Activated CD4-positive, alpha-beta T cell treated with anti-CD3 and anti-CD28 coated beads, Interleukin-2, amount 10 ng/mL, durations not matched to agents 24 days and 14 days (primary cell): ENCODE data around the gene POMZP3. TPM values are rescaled to one million over a fixed set of nuclear protein-coding genes. Genes with fewer than 3 reads are reported as not detected.
"Not testable (repeated sequence)": the region's sequence is repeated elsewhere in the genome, so short reads cannot be mapped to it uniquely, and the experiment has no call there.

ENCODE experiments used
- DNase-seq: peaks from one replicate; pipeline ENCODE4 v3.0.0; 2022
- H3K27ac Mint-ChIP-seq: one replicate; pipeline ENCODE4 v1.8.0; 2022; ENCODE audit warnings: mild to moderate bottlenecking, mixed read lengths
- H3K27me3 Mint-ChIP-seq: one replicate; pipeline ENCODE4 v1.8.0; 2022; ENCODE audit warnings: mixed read lengths
- H3K36me3 Mint-ChIP-seq: one replicate; pipeline ENCODE4 v1.8.0; 2022; ENCODE audit warnings: low read depth, mild to moderate bottlenecking, mixed read lengths
- H3K4me1 Mint-ChIP-seq: one replicate; pipeline ENCODE4 v1.8.0; 2021; ENCODE audit warnings: mixed read lengths
- H3K4me3 Mint-ChIP-seq: one replicate; pipeline ENCODE4 v1.8.0; 2022; ENCODE audit warnings: mild to moderate bottlenecking, moderate library complexity, mixed read lengths
- H3K9me3 Mint-ChIP-seq: one replicate; pipeline ENCODE4 v1.8.0; 2021; ENCODE audit warnings: mixed read lengths
- intact Hi-C: fragments of 100-400 bp; cut with micrococcal nuclease; formaldehyde crosslinking; loops from one replicate; pipeline ENCODE4 v1.15.1; 2023
- total RNA-seq: library from RNA; stranded (reverse); gene quantifications from 2 replicates; pipeline ENCODE4 v1.2.3, GENCODE V29; 2022

The POMZP3 gene
- total RNA-seq, 1 donor from 2014 or later, result 6.9 TPM

DNA sequence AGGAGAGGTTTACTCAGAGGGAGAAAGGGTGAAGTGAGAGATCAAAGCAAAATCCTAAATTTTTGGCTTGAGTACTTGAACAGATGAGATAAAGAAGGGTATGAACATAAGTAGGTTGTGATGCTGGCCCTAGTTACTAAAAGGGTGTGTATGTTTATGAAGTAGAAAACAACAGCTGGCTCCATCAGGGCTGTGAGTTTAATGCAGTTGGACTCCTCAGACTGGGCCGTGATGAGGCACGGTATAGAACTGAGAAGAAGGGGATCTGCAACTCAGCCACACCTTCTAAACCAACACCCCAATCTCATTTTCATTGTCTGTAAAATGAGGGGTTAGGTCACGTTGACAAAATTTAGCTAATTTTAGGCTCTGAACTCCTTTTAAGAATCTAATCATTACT lies 54.8 kb downstream of the POMZP3 start:
- H3K27me3 Mint-ChIP-seq, H3K4me1 Mint-ChIP-seq, H3K9me3 Mint-ChIP-seq, H3K27ac Mint-ChIP-seq, DNase-seq, intact Hi-C loops, H3K4me3 Mint-ChIP-seq: not testable (repeated sequence)
- H3K36me3 Mint-ChIP-seq, result peaks cover 12% of the 10 kb centered on the region

GRCh38 chr7:76570324-76570775 lies 56.7 kb downstream of the POMZP3 start:
- H3K9me3 Mint-ChIP-seq, DNase-seq, H3K27ac Mint-ChIP-seq, intact Hi-C loops, H3K4me1 Mint-ChIP-seq, H3K27me3 Mint-ChIP-seq, H3K4me3 Mint-ChIP-seq: not testable (repeated sequence)
- H3K36me3 Mint-ChIP-seq, result peaks cover 16% of the 10 kb centered on the region

- Mint-ChIP-seq H3K36me3 (peaks cover 19% of the 10 kb centered on the region), H3K4me1 (peaks cover 16% of the 10 kb centered on the region)
- H3K27me3 Mint-ChIP-seq, H3K4me3 Mint-ChIP-seq, DNase-seq, H3K9me3 Mint-ChIP-seq, H3K27ac Mint-ChIP-seq, intact Hi-C loops: not testable (repeated sequence)
Measured at GRCh38 chr7:76568742-76569141, 58.3 kb downstream of the POMZP3 start.

DNA sequence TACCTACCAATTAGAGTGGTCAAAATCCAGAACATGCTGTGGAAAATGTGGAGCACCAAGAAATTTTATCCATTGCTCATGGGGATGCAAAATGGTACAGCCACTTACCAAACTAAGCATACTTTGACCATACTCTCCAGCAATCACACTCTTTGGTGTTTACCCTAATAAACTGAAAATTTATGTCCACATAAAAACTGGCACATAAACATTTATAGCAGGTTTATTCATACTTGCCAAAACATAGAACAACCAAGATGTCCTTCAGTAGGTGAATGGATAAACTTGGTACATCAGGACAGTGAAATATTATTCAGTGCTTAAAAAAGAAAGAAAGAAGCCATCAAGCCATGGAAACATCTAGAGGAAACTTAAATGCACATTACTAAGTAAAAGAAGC lies 59.3 kb downstream of the POMZP3 start:
- H3K27me3 Mint-ChIP-seq, H3K4me3 Mint-ChIP-seq, H3K27ac Mint-ChIP-seq, intact Hi-C loops, DNase-seq, H3K9me3 Mint-ChIP-seq: not testable (repeated sequence)
- H3K4me1 Mint-ChIP-seq, result peaks cover 16% of the 10 kb centered on the region
- H3K36me3 Mint-ChIP-seq, result peaks cover 19% of the 10 kb centered on the region

- H3K27me3 Mint-ChIP-seq, H3K9me3 Mint-ChIP-seq, intact Hi-C loops, DNase-seq, H3K27ac Mint-ChIP-seq, H3K4me3 Mint-ChIP-seq: not testable (repeated sequence)
- H3K4me1 Mint-ChIP-seq, result peaks cover 16% of the 10 kb centered on the region
- H3K36me3 Mint-ChIP-seq, result peaks cover 18% of the 10 kb centered on the region
Measured at GRCh38 chr7:76567311-76567710, 59.8 kb downstream of the POMZP3 start.

DNA sequence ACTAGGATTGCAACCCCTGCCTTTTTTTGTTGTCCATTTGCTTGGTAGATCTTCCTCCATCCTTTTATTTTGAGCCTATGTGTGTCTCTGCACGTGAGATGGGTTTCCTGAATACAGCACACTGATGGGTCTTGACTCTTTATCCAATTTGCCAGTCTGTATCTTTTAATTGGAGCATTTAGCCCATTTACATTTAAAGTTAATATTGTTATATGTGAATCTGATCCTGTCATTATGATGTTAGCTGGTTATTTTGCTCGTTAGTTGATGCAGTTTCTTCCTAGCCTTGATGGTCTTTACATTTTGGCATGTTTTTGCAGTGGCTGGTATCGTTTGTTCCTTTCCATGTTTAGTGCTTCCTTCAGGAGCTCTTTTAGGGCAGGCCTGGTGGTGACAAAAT lies 62.1 kb downstream of the POMZP3 start:
- not testable (repeated sequence) for H3K4me3 Mint-ChIP-seq
- peaks cover 24% of the 10 kb centered on the region for H3K36me3 Mint-ChIP-seq

DNA sequence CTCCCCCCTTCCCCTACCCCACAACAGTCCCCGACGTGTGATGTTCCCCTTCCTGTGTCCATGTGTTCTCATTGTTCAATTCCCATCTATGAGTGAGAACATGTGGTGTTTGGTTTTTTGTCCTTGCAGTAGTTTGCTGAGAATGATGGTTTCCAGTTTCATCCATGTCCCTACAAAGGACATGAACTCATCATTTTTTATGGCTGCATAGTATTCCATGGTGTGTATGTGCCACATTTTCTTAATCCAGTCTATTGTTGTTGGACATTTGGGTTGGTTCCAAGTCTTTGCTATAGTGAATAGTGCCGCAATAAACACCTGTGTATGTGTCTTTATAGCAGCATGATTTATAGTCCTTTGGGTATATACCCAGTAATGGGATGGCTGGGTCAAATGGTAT lies 65.7 kb downstream of the POMZP3 start:
- Mint-ChIP-seq H3K36me3 (peaks cover 30% of the 10 kb centered on the region), H3K4me1 (peaks cover 20% of the 10 kb centered on the region)
- H3K4me3 Mint-ChIP-seq, DNase-seq, intact Hi-C loops, H3K9me3 Mint-ChIP-seq, H3K27ac Mint-ChIP-seq, H3K27me3 Mint-ChIP-seq: not testable (repeated sequence)

More for the DNA sequence above, 62.1 kb downstream of the POMZP3 start:
- intact Hi-C loops, H3K9me3 Mint-ChIP-seq, H3K27ac Mint-ChIP-seq, DNase-seq, H3K27me3 Mint-ChIP-seq: not testable (repeated sequence)
- H3K4me1 Mint-ChIP-seq, result peaks cover 12% of the 10 kb centered on the region

DNA sequence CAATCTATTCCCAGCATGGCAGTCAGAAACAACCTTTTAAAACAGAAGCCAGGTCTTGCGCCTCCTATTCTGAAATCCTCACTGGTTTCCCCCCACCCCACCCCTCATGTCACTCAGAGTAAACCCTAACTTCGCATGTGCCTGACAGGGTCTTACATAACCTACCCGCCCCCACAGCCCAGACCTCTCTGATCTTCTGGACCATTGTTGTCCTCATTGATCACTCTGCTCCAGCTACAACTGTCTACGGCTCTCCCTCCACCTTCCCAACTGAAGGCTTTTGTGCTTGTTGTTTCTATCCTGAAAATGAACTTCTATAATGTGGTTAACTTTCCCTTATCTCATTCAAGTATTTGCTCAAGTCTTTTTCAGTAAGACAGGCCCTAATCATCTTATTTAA lies 66.9 kb downstream of the POMZP3 start:
- H3K9me3 Mint-ChIP-seq, intact Hi-C loops, H3K27ac Mint-ChIP-seq, DNase-seq, H3K4me3 Mint-ChIP-seq, H3K27me3 Mint-ChIP-seq: not testable (repeated sequence)
- peaks cover 27% of the 10 kb centered on the region for H3K36me3 Mint-ChIP-seq
- H3K4me1 Mint-ChIP-seq, result peaks cover 19% of the 10 kb centered on the region

Other genes starting within 250 kb of the POMZP3 start
- 0.77 and 0.80 TPM in 2 replicates for gene SSC4D, start 217.6 kb downstream of the POMZP3 start, total RNA-seq
- gene ZP3, start 202.3 kb downstream of the POMZP3 start, total RNA-seq, result 7.4 and 7.5 TPM in 2 replicates
- 23.7 and 26.3 TPM in 2 replicates for gene DTX2, start 165.6 kb downstream of the POMZP3 start, total RNA-seq
- 1.1 and 1.2 TPM in 2 replicates for gene UPK3B, start 116.7 kb downstream of the POMZP3 start, total RNA-seq
- gene SPDYE16, start 84.0 kb downstream of the POMZP3 start, total RNA-seq, result 0.47 TPM in 1 of 2 replicates, not detected in the other